Suprapubic skin (tissue), 3 donors: ENCODE data around the gene RRM2.
"Not testable (repeated sequence)": the region's sequence is repeated elsewhere in the genome, so short reads cannot be mapped to it uniquely, and the experiment has no call there.

Experiments used
- POLR2A ChIP-seq, 2 donors: fragments of 450-650 bp; IDR thresholded peaks; one replicate each; pipeline ENCODE4 v1.6.1; 2017; ENCODE audit warnings: antibody characterized with exemption in 2 of 2, mild to moderate bottlenecking in 2 of 2, moderate library complexity in 2 of 2
- TF ChIP-seq, protein P1 (sequence below), 2 donors: fragments of 200-600 bp in 1 of 2; fragments of 450-650 bp in 1 of 2; sonication (generic) in 1 of 2; IDR thresholded peaks; one replicate each; pipeline ENCODE4 v1.5.1; 2016 to 2019; ENCODE audit warnings: antibody characterized with exemption in 2 of 2, mild to moderate bottlenecking in 1 of 2, moderate library complexity in 1 of 2

DNA sequence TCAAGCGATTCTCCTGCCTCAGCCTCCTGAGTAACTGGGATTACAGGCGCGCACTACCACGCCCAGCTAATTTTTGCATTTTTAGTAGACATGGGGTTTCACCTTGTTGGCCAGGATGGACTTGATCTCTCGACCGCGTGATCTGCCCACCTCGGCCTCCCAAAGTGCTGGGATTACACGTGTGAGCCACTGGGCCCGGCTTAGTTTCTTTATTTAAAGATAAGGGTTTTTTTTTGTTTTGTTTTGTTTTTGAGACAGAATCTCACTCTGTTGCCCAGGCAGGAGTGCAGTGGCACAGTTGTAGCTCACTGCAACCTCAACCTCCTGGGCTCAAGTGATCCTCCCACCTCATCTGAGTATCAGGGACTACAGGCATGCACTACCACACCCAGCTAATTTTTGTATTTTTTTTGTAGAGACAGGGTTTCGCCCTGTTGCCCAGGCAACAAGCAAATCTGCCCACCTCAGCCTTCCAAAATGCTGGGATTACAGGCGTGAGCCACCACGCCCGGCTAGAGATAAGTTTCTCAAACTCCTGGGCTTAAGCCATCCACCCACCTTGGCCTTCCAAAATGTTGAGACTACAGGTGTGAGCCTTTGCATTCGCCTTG, 24.6 kb downstream of the RRM2 start:
- TF ChIP-seq, protein P1, sequence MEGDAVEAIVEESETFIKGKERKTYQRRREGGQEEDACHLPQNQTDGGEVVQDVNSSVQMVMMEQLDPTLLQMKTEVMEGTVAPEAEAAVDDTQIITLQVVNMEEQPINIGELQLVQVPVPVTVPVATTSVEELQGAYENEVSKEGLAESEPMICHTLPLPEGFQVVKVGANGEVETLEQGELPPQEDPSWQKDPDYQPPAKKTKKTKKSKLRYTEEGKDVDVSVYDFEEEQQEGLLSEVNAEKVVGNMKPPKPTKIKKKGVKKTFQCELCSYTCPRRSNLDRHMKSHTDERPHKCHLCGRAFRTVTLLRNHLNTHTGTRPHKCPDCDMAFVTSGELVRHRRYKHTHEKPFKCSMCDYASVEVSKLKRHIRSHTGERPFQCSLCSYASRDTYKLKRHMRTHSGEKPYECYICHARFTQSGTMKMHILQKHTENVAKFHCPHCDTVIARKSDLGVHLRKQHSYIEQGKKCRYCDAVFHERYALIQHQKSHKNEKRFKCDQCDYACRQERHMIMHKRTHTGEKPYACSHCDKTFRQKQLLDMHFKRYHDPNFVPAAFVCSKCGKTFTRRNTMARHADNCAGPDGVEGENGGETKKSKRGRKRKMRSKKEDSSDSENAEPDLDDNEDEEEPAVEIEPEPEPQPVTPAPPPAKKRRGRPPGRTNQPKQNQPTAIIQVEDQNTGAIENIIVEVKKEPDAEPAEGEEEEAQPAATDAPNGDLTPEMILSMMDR (IDR thresholded peaks at IDR 0.05) = not testable (repeated sequence)
- TF ChIP-seq POLR2A (IDR thresholded peaks at IDR 0.05) = not testable (repeated sequence)
